Inferior parietal cortex (tissue), 1 donor: Measurements from ENCODE around the gene IFITM10.

Source experiments
- DNase-seq: peaks from one replicate; pipeline ENCODE4 v3.0.0-alpha.2; 2016; ENCODE audit errors: extremely low spot score

IFITM10 gene

DNA sequence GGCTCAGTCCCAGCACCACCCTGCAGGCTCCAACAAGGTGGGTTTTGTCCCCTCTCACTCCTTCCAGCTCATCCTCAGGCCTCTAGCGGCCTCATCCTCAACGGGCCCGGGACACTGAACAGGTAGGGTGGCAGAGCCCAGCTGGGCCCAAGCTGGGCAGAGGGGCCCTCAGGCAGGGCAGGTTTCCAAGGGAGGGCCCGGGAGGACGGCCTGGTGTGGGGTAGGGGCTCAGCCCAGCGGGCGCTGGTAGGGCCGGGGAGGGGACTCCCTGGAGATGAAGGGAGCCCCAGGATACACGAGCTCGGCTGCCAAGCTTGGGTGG is 2.5 kb upstream of the IFITM10 start:
- no peak for DNase-seq

- no peak for DNase-seq
Measured at GRCh38 chr11:1751999-1752906, 1.9 kb upstream of the IFITM10 start.

DNA sequence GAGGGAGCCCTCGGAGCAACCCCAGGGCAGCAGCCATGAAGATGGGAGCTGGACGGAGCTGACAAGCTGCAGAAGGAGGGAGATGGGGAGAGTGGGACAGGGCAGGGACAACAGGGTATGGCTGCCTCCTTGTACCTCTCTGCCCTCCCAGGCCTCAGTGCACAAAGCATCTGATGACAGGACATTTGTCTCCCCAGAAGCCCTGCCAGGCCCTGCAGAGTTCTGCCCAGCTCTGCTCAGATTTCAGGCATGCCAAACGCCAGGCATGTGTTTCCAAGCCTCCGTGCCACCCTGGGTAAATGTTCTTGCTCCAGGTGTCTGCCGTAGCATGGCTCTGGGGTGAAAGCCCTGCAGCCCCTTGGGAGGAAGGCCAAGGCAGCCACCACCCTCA is 1.1 kb upstream of the IFITM10 start:
- no peak for DNase-seq

DNA sequence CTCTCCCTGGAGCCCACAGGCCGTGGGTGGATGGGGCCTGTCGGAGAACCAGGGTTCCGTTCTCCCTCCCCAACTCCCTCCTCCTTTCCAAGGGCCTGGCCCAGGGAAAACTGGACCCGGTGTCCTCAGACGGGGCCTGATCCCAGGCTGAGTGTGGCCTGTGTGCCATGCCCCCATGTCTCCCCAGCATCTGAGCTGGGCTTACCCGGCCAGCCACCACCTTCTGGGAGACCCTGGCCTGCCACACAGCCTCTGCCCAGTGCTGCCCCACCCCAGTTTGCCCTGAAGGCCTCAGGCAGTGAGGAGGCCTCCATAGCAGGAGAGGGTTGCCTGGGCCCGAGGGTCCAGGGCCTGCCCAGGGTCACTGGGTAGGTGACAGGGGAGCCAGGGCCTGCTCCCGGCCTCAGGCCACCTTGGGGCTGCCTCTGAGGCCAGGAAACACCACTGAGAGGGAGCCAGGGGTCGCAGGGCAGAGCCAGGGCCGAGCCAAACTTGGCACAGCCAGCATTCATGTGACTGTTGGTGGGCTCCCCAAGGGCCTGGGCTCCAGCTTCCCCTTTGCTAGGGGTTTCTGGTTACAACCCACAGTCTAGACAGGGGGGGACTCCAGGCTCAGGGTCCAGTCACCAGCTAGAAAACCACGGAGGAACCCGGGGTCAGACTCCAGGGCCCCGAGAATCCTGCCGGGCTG is 590 bp upstream of the IFITM10 start:
- DNase-seq = no peak

DNA sequence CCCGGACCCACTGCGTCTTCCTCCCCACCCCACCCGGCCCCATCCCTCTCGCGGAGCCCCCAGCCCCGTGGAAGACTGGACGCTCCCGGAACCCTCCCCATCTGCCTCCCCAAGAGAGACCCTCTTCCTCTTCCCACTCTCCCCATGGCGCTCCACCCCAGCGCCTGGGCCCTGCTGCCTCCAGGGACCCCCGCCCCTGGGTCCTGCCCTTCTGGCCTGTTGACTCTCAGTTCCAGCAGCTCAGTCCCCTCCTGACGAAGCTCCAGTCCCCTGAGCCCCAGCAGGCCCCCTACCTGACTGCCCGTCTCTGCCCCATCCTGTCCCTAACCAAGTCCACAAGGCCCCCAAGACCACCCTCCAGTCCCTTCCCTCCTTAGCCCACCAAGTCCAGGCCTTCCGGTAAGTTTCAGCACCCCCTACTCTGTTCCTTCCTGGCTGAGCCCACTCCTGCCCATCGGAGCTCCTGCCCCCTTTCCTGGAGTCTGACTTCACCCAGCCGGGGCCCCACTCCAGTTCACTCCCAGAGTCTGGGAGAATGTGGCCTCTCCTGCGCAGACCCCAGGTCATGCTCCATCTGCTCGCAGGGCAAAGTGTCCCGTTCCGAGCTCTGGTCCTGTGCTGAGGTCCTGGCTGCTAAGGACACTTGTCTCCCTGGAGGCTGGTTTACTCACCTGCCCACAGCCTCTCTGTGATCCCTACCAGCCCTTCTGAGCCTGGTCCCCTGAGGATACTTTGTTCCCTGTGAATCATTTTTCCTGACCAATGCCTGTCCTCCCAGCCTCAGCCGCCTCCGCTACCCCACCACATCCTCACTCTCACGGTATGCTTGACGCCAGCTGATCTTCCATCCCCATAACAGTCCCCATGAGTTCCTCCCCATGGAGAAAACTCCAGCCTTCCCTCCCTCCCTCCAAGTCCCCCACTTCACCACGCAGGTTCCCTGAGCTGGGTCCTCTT is 722 bp downstream of the IFITM10 start:
- no peak for DNase-seq

DNA sequence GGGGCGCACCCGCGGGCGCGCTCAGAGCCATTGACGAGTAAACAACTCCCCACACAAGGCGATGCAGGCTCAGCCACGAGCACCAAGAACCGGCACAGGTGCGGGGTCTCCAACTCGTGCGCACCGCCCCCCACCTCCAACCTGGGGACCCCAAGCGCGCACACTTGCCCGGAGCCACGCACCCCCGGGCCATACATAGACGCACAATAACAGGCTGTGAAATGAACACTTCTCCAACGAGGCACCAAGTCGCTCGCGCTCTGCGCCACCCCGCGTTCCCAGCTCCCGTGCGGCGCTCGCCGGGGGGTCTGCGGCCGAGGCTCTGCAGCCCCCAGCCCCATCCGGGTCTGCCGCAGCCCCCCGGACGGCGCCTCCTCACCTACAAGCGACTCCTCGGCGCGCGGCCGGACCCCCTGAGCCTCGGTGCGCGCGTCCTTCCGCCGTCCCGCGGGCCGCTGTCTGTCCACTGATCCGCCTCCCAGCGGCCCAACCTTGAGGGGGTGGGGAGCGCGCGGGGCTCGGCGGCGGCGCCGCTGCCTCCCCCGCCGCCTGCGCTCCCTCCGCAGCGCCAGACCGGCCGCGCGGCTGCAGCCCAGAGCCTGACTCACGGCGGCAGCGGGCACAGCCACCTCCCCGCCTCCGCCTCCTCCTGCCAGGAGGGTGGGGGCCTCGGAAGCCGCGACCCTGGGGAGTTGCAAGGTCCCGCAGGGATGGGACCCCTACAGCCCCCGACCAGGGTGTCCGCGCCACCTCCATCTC is 1.6 kb downstream of the IFITM10 start:
- no peak for DNase-seq

DNA sequence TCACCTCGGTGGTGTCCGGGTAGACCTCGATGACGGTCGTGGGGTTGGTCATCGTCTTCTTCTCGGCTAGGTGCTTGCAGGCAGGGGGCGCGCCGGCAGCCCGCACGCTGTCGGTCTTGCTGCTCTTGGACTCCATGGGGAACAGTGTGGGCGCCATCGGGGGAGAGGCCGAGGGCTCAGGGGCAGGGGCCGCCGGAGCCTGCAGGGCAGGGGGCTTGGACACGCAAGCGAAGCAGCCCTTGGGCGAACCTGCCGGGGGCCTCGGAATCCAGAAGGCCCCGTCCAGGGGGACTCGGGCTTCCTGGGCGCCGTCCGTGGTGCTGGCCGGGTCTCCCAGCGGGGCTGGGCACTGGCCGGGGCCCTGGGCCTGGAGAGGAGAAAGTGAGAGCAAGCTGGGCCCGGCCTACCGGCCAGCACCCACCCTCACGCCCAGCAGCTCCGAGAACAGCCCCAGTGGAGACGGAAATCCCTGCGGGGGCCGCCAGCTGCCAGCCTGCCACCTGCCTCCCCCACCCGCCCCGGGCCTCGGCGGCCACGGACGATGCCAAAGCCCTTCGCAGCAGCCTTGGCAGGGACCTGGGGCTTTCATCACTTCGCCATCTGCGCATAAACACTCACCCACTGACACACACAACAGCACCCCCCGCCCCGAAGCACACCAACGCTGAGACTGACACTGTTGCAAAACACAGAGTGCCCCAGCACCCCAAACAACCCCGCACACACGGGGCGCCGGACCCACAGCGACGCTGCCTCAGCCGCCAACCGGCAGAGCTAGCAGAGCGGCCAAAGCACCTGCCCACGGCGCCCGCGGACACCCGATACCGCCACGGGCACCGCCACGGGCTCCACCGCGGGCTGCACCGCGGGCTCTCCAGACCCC is 2.4 kb downstream of the IFITM10 start:
- DNase-seq = no peak

DNA sequence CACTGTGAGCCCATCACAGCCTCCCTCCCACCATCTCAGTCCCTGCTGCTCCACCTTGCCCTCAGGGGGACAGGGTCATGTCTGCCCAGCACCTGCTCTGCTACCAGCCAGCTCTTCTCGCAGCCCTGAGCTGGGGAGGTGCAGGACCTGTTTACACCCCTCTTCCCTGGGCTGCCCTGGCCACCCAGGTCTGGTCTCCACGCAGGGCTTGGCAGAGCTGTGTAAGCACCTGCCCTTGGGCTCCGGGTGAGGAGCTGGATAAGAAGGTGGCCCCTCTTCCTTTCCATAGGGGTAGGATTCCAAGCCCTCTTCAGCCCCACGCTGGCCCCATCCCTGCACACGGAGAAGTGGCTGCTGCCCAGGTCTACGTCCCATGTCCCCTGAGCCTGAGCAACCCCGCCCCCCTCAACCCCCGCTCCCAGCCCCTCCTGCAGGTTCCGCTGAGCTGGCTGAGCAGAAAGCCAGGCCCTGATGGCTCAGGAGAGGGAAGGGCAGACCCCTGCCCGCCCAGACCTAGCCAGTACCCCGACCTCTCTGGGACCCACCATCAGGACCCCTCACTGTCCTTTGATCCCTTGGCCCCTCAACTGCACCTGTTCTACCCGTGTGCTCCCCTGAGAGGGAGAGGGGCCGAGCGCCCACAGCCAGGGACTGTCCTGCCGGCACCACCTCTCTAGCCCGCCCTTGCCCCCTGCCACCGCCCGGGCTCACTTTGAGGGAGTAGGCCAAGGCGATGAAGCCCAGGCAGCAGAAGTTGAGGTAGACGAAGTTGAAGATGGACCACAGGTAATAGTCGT is 3.2 kb downstream of the IFITM10 start:
- DNase-seq = no peak

- DNase-seq = no peak
Measured at GRCh38 chr11:1746511-1746931, 3.9 kb downstream of the IFITM10 start.

DNA sequence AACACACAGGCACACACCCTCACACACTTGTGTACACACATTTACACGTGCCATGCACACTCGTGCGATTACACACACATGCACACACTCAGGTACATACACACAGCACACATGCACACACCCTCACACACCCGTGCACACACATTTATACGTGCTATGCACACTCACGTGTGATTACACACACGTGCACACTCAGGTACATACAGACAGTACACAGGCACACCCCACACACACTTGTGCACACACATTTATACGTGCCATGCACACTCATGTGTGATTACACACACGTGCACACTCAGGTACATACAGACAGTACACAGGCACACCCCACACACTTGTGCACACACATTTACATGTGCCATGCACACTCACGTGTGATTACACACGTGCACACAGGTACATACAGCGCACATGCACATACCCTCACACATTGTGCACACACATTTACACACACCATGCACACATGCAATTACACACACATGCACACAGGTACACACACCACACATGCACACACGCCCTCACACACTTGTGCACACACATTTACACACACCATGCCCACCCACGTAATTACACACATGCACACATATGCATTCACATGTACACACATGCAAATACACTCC is 4.6 kb downstream of the IFITM10 start:
- no peak for DNase-seq

- DNase-seq = no peak
Measured at GRCh38 chr11:1744891-1745700, 5.3 kb downstream of the IFITM10 start.

GRCh38 chr11:1744137-1744886 is 6.1 kb downstream of the IFITM10 start:
- no peak for DNase-seq

DNA sequence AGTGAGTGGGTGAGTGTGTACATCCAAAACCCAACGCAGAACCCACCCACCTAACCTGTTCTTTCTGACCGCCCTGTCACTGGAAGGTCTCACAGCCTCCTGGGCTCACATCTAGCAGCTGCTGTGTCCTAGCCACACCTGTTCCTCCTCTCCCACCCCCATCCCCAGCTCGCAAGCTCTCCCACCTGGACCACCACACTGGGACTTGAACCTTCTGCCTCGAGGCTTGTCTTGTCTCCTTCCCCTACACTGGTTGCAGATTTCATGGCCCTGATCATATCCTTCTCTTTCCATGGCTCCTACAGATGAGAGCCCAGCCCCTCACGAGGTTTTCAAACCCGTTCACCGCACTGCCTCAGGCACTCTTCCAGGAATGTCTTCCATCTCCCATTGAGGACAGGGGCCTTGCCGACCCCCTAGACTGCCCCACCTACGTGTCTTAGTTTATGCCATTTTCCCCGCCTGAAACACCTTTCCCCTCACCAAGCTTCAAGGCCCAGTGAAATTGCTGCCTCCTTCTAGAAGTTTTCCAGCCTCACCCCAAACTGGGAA is 6.7 kb downstream of the IFITM10 start:
- DNase-seq = no peak

DNA sequence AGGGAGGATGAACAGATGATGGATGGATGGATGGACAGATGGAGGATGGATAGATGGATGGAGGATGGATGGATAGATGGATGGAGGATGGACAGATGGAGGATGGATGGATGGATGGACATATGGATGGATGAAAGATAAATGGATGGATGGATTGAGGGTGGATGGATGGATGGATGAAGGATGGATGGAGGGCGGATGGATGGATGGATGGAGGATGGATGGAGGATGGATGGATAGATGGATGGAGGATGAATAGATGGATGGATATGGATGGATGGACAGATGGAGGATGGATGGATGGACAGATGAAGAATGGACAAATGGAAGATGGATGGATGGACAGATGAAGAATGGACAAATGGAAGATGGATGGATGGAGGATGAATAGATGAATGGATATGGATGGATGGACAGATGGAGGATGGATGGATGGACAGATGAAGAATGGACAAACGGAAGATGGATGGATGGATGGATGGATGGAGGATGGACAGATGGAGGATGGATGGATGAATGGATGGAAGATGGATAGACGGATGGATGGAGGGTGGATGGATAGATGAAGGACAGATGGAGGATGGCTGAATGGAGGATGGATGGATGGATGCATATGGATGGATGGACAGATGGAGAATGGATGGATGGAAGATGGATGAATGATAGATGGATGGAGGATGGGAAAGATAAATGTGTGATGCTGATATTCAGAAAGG is 7.4 kb downstream of the IFITM10 start:
- DNase-seq = no peak

DNA sequence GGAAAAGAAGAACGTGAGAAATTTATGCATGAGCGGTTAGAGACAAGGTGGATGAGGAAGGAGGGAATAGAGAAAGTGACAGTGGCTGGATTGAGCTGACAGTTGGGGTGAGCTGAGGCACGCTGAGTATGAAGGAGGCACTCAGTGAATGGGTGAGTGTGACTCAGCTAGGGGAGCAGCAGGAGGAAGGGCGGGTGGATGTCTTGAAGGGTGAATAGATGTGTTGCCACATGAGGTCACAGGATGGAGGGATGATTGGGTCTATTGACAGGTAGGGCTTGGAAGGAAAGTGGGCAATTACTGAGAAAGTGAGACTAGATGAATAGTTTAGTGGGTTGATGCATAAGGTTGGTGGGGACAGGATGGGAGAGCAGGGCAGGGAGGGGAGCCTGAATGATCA is 8.0 kb downstream of the IFITM10 start:
- no peak for DNase-seq

- DNase-seq = no peak
Measured at GRCh38 chr11:1741741-1742140, 8.7 kb downstream of the IFITM10 start.
